Activated T-cell treated with anti-CD3 and anti-CD28 coated beads, Interleukin-2, amount 50 U/mL, for 48 hours (primary cell): ENCODE data around the gene IL17D.
"Not testable (repeated sequence)": the region's sequence is repeated elsewhere in the genome, so short reads cannot be mapped to it uniquely, and the experiment has no call there.

Experiments used
- DNase-seq, 2 experiments: peaks; one replicate each; pipeline ENCODE4 v3.0.0-alpha.2; 2020

Gene IL17D

DNA sequence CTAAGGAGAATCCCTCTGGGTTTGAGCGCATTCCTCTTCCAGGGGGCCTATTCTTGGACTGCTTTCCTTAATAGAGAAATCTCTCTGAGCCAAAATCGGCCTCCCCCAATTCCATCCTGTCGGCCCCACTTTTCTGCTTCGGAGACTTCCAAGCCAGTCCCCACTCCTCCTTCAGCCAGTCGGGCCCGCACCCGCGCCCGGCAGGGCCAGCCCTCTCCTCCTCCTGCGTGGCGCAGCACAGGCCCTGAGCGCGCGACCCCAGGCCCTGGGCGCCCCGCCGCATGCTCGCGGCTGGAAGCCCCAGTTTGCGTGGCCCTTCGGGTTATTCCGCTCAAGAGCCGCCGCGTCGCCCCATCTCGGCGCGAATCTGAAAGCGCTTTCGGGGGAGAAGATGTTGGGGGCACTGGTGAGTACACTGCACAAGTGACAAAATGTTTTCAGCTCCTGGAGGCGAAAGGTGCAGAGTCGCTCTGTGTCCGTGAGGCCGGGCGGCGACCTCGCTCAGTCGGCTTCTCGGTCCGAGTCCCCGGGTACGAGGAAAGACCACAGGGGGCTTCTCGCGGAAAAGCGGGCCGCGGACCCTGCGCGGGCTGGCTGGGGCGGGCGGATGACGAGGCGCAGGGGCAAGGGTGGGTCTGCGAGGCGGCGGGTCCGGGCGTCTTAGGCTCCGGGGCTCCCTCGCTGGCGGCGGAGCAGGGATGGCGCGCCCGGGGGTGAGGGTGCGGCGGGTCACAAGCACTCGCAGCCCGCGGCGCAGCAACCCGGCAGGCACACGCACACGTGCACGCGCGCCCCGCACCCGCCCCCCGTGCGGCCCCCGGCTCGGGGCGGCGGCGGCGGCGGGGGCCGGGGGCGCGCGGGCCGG, at the start of gene IL17D:
Gene IL17D (plus strand): TSS at position 785 of the 865 bp plus-strand sequence. CDS start 303 bp downstream, outside the sequence.
- peak; percentile 60 to 63 for DNase-seq

- no peak for DNase-seq
These were observed 49.3 kb upstream of the IL17D start for GRCh38 chr13:20654156-20654555.

DNA sequence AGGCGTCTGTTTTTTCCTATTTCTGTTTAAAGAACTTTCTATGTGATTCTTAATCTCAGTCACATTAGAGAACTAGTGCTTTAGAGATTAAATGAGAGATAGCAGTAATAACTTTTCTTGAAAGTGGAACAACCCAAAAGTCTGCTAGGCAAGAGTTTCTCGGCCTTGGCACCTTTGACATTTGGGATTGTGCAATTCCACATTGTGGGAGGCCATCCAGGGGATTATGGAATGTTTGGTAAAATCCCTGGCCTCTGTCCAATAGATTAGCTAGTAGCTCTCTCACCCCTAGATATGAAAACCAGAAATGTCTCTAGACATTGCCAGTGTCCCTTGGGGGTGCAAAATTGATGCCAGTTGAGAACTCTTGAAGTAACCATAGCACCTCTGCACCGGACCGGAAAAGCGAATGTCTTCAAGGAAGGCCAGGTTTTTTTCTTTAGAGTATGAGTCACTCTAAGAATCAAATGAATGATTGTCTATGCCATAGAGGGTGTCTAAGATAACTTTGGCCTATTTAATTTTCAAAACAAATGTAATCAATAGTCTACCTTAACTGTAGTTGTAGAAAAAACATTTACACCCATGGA, 45.0 kb upstream of the IL17D start:
- no peak for DNase-seq

GRCh38 chr13:20664351-20664750, 39.1 kb upstream of the IL17D start:
- DNase-seq = no peak

- DNase-seq = no peak
These were observed 36.6 kb upstream of the IL17D start for GRCh38 chr13:20666948-20667347.

DNA sequence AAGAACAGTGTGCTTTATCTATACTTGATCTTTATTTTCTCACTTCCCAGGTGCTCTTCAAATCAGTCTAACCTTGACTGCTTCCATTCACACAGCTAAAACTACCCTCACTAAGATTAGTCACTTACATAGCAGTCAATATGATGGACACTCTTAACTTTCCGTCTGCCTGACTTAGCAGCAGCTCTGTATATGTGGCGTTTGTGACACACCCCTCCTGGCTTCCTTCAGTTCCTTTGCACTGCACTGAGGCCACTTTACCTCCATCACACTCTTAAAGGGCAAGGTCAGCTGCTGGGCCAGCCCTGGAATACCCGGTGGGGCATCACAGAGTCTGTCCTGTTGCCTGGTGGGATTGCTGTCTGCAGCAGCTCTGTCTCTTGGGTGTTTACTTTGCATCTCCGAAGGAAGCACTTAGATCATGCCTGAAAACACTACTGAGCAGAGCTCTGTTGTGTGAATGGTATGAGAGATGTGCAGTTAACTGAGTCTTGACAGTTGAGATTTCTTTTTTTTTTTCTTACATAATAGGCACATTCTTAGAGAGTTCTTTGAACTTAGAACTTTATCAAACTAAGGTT, 35.6 kb upstream of the IL17D start:
- DNase-seq = no peak

GRCh38 chr13:20669162-20669561, 34.3 kb upstream of the IL17D start:
- DNase-seq = no peak

- DNase-seq = no peak
These were observed 31.7 kb upstream of the IL17D start for GRCh38 chr13:20671789-20672188.

DNA sequence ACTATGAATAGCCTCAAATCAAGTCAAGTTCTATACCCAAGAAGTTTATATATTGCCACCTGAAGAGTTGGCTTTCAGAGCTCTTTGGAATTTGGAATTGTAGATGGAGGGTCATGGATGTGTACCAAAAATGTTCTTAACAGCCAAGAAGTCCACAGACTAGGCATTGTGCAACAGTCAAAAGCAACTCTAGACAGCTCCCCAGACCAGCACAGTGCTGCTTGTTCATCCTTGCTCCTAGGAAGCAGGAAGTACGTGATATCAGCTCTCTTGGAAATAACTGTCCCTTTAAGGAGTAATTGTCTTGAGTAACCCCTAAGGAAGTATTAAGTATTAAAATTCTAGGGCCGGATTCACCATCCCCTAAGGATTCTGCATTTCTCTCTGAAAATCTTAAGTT, 30.7 kb upstream of the IL17D start:
- no peak for DNase-seq

DNA sequence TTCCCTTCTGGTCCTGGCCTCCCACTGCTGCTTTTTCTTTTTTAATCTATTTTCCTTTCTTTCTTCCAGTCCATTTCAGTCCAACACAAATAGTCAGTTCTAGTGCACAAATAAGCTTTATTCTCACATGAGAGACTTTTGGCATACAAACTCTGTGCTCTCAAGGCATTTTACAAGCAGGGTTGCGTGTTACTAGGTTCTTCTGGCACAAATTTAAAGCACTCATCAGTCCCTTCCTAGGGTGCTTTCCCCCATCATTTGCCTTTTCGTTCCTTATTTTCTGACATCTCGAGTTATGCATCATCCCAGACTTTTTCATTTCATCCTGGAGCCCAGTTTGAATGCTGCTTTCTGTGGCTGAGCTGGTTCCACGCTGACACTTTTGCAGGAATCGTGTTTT, 29.8 kb upstream of the IL17D start:
- no peak for DNase-seq

GRCh38 chr13:20676213-20676612, 27.3 kb upstream of the IL17D start:
- no peak for DNase-seq

GRCh38 chr13:20678606-20679005, 24.9 kb upstream of the IL17D start:
- not testable (repeated sequence) for DNase-seq

GRCh38 chr13:20679879-20680278, 23.6 kb upstream of the IL17D start:
- DNase-seq = no peak

DNA sequence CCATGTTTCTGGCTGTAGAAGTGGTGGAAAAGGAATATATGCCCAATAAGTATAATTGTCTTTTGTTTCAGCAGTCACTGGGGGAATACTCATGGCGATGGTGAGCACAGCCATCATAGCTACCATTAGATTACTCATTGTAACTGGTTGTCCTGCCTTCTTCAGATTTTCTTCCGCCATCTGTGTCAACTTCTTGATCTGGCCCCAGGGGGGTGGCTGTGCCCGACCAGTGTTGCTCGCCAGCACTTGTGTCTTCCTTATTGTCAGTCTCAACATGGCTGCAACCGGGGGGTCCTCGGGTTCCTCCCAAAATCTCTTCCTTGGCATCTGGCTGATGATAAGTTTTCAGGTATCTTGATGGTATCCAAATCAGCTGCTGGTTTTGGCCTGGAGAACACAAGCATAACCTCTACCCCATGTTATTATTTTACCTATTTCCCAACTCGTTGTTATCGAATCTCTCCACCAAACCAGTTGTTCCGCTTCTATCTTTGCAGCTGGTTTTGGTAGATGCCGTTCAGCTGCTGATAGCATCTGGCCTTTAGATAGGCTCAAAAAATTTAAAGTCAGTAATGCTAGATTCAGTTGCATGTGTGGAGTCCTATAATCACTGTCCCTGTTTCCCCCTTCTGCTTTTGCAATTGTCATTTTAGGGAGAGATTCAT, 23.0 kb upstream of the IL17D start:
- DNase-seq = no peak

DNA sequence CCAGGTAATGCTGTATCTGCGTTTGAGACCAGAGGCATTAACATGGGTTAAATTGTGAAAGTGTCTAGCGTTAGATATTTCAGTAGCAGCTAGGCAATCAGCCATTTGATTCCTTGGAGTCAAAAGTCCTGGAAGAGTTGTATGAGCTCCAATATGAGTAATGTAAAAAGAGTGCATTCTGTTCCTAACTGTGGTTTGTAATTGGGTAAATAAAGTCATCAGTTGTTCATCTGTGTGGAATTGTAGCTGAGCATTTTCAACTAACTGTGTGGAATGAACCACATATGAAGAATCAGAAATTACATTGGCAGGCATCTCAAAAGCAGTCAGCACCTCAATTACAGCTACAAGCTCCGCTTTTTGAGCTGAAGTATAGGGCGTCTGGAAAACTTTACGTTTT, 22.0 kb upstream of the IL17D start:
- DNase-seq = not testable (repeated sequence)

GRCh38 chr13:20682061-20682460, 21.4 kb upstream of the IL17D start:
- DNase-seq = no peak

GRCh38 chr13:20684041-20684440, 19.5 kb upstream of the IL17D start:
- no peak for DNase-seq

DNA sequence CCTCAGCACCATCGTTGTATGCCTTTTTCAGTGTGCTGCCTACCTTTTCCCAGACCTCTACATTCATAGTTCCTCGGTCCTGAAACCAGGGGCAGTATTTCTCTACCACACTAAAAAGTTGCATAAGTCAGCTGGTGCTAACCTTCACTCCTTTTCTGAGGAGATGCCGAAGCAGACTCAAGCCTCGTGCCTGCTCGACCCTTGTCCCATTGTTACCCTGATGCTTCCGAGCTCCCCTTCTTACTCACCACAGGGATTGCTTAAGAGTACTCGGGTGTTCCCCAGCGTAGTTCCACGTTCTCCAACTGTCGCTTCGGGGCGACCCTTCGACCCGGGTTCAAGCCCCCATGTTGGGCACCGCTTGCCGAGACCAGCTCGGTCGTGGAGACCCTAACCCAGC, 19.0 kb upstream of the IL17D start:
- DNase-seq = no peak

GRCh38 chr13:20685092-20685491, 18.4 kb upstream of the IL17D start:
- DNase-seq = no peak

DNA sequence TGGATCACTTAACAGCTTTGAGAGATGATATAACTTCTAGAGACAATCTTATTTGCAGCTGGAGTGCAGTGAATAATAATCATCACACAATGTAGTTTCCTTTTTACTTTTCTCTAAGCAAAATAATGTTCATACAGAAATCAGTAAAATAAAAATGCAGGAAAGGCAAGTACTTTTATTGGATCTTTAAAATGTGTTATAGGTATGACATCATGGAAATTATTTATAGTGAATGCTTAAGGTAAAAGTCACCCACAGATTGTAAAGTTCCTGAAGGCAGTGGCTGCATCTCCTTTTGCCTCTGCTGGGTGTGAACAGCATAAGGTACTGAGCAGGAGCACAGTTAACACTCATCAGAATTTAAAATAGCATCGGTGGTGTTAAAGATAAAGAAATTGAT, 17.3 kb upstream of the IL17D start:
- DNase-seq = no peak

DNA sequence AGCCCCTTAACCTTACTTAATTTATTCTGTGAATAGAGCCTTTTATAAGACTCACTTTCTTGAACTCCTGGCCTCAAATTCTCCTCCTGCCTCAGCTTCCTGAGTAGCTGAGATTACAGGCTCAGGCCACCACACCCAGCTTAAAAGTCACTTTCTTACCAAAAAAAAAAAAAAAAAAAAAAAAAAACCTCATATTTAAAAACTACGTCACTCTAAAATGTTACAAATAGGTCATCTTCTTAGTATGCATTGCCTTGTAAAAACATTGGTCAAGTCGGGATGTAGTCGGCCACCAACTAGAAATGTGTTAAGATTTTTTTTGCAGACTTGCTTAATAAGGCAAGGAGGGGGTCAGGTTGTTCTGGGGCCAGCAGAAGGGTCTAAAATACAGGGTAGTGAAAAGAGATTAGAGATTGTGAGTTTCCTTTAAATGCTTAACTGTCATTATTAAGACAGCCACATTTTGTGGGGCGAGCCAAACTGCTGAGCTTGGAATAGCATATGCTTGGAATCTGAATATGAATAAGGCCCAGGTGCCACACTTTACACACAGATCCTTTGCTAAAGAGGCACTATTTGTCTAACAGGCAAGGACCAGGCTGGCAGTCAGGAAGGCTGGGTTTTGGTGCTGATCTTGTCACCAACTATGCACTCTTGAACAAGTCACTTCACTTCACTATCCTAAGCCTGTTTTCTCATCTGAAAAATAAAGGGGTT, 16.5 kb upstream of the IL17D start:
- no peak for DNase-seq

DNA sequence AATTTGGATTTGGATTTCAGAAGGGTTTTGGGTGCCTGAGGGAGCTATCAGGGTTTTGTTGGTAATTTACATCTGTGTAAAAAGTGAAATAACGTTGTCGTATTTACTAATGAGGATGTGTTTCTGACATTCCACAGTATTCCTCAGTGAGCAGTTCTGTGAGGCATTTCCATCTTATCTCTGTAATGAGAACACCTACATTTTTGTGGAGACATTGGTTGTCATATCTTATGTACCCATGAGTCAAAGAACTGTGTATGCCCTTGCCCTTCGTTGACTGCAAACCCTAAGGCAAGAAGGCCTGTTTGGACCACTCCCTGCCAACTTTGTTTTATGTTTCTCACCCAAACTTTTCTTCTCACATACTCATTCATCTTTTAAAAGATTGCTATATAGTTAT, 14.2 kb upstream of the IL17D start:
- no peak for DNase-seq

DNA sequence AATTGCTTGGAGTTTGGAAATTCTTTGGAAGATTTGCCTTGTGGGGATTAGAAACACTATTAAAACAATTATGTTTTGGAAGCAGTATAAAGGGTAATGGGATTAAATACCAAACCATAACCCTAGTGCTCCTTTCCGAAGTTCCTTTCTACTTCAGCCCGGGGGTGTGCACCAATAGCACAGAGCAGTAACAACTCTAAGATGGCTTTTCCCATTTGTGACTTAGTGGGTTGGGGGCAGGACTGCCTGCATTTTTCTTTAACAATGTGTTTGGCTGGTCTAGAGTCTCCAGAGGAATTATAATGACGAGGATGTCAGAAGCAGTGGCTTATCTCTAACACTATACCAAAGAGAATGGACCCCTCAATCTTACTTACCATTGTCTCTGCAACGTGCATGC, 11.9 kb upstream of the IL17D start:
- no peak for DNase-seq
